HepG2 (cell line): ENCODE measurements around the gene TWF1.

ENCODE experiments used
- CBX2 ChIP-seq, 2 experiments: fragments of 200-600 bp in 1 of 2; sonication (generic); formaldehyde crosslinking in 1 of 2; IDR thresholded peaks; 2 replicates each; pipeline versions ENCODE4 v1.7.0 to v1.8.1; 2018 to 2022; ENCODE audit warnings: low read depth in 2 of 2, low read length in 1 of 2, mild to moderate bottlenecking in 1 of 2, missing genetic modification reagents in 1 of 2
- CHD2 ChIP-seq: IDR thresholded peaks from 2 replicates; pipeline ENCODE4 v1.6.1; 2011; ENCODE audit warnings: low read depth, low read length, improper control_type of control experiment
- MXI1 ChIP-seq: IDR thresholded peaks from 3 replicates; pipeline ENCODE4 v1.6.1; 2012; ENCODE audit warnings: low read depth, low read length, inconsistent platforms, borderline replicate concordance
- NR2F2 ChIP-seq: IDR thresholded peaks from 2 replicates; pipeline ENCODE4 v1.6.1; 2012; ENCODE audit warnings: low read depth, inconsistent platforms, borderline replicate concordance
- POLR2A ChIP-seq, 2 experiments: IDR thresholded peaks; 2 replicates each; pipeline ENCODE4 v1.6.1; 2011; ENCODE audit warnings: low read depth in 2 of 2, low read length in 2 of 2, mild to moderate bottlenecking in 1 of 2, moderate library complexity in 1 of 2; ENCODE audit not compliant: insufficient read depth in 1 of 2
- ZNF205 ChIP-seq: IDR thresholded peaks from 2 replicates; pipeline ENCODE4 v1.6.1; 2018; ENCODE audit warnings: missing biosample characterization, missing genetic modification reagents
- TF ChIP-seq, protein P1 (sequence below): sonication (generic); formaldehyde crosslinking; IDR thresholded peaks from 2 replicates; pipeline ENCODE4 v1.5.0; 2020; ENCODE audit warnings: mild to moderate bottlenecking, missing genetic modification reagents, moderate library complexity
- TF ChIP-seq, protein P2 (sequence below): sonication (generic); formaldehyde crosslinking; IDR thresholded peaks from 2 replicates; pipeline ENCODE4 v1.9.0; 2021; ENCODE audit warnings: missing genetic modification reagents, borderline replicate concordance
- TF ChIP-seq, protein P3 (sequence below): sonication (generic); formaldehyde crosslinking; IDR thresholded peaks from 2 replicates; pipeline ENCODE4 v1.4.0; 2020; ENCODE audit warnings: missing genetic modification reagents, borderline replicate concordance
- TF ChIP-seq, protein P4 (sequence below): sonication (generic); formaldehyde crosslinking; IDR thresholded peaks from 2 replicates; pipeline ENCODE4 v1.4.0; 2020; ENCODE audit warnings: missing genetic modification reagents

DNA sequence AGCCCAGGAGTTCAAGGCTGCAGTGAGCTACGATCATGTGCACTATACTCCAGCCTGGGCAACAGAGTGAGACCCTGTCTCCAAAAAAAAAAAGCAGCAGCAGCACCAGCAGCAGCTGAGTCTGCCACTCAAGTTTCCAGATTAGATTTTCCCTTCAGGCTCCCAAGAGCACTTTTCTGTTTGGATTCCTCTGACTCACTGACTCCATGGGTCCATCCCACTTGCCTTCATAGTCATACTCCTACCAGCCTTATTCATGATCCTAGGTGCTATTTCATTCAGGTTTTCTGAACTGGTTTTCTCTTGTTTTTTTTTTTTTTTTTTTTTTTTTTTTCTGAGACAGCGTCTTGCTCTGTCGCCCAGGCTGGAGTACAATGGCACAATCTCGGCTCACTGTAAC, 6.8 kb upstream of the TWF1 start:
- TF ChIP-seq NR2F2 (no peak), MXI1 (no peak), ZNF205 (CRISPR knock-in tag) (no peak), CHD2 (no peak), CBX2 (IDR thresholded peaks at IDR 0.05; ENCODE audit: low read depth, low read length) (no peak), CBX2 (CRISPR knock-in tag; IDR thresholded peaks at IDR 0.05; ENCODE audit: low read depth) (no peak), POLR2A (IDR thresholded peaks at IDR 0.05; ENCODE audit: insufficient read depth in 1 of 2, low read depth in 2 of 2, low read length in 2 of 2) (no peak)
- TF ChIP-seq, protein P1, sequence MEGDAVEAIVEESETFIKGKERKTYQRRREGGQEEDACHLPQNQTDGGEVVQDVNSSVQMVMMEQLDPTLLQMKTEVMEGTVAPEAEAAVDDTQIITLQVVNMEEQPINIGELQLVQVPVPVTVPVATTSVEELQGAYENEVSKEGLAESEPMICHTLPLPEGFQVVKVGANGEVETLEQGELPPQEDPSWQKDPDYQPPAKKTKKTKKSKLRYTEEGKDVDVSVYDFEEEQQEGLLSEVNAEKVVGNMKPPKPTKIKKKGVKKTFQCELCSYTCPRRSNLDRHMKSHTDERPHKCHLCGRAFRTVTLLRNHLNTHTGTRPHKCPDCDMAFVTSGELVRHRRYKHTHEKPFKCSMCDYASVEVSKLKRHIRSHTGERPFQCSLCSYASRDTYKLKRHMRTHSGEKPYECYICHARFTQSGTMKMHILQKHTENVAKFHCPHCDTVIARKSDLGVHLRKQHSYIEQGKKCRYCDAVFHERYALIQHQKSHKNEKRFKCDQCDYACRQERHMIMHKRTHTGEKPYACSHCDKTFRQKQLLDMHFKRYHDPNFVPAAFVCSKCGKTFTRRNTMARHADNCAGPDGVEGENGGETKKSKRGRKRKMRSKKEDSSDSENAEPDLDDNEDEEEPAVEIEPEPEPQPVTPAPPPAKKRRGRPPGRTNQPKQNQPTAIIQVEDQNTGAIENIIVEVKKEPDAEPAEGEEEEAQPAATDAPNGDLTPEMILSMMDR, result no peak
- TF ChIP-seq, protein P2, sequence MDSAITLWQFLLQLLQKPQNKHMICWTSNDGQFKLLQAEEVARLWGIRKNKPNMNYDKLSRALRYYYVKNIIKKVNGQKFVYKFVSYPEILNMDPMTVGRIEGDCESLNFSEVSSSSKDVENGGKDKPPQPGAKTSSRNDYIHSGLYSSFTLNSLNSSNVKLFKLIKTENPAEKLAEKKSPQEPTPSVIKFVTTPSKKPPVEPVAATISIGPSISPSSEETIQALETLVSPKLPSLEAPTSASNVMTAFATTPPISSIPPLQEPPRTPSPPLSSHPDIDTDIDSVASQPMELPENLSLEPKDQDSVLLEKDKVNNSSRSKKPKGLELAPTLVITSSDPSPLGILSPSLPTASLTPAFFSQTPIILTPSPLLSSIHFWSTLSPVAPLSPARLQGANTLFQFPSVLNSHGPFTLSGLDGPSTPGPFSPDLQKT (CRISPR knock-in tag), result no peak
- TF ChIP-seq, protein P3, sequence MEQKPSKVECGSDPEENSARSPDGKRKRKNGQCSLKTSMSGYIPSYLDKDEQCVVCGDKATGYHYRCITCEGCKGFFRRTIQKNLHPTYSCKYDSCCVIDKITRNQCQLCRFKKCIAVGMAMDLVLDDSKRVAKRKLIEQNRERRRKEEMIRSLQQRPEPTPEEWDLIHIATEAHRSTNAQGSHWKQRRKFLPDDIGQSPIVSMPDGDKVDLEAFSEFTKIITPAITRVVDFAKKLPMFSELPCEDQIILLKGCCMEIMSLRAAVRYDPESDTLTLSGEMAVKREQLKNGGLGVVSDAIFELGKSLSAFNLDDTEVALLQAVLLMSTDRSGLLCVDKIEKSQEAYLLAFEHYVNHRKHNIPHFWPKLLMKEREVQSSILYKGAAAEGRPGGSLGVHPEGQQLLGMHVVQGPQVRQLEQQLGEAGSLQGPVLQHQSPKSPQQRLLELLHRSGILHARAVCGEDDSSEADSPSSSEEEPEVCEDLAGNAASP (CRISPR knock-in tag), result no peak
- TF ChIP-seq, protein P4, sequence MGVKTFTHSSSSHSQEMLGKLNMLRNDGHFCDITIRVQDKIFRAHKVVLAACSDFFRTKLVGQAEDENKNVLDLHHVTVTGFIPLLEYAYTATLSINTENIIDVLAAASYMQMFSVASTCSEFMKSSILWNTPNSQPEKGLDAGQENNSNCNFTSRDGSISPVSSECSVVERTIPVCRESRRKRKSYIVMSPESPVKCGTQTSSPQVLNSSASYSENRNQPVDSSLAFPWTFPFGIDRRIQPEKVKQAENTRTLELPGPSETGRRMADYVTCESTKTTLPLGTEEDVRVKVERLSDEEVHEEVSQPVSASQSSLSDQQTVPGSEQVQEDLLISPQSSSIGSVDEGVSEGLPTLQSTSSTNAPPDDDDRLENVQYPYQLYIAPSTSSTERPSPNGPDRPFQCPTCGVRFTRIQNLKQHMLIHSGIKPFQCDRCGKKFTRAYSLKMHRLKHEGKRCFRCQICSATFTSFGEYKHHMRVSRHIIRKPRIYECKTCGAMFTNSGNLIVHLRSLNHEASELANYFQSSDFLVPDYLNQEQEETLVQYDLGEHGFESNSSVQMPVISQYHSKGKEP, result no peak
